Measurements from ENCODE around the gene TMEM266.

Gene TMEM266

DNA sequence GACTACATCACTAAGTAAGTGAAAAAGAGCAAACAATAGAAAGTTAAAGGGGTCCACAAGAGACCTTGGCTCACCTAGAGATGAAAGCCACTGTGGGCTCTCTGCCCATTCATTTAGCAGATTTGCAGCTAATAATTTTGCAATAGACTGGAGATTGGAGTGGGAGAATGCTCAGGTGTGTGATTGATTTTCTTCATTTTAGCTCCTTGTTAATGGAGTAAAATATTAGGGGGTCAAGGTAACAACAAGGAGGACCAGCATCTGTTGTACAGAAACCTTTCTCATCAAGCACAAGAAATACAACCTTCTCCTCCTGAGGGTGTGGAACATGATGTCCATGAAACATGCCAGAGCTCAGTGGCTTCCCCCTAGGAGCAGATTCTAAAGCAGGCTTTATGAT, 63.2 kb downstream of the TMEM266 start:
- in situ Hi-C loops (cut with HindIII; ENCODE audit: low sequenced_read_pairs), result no loop called here

DNA sequence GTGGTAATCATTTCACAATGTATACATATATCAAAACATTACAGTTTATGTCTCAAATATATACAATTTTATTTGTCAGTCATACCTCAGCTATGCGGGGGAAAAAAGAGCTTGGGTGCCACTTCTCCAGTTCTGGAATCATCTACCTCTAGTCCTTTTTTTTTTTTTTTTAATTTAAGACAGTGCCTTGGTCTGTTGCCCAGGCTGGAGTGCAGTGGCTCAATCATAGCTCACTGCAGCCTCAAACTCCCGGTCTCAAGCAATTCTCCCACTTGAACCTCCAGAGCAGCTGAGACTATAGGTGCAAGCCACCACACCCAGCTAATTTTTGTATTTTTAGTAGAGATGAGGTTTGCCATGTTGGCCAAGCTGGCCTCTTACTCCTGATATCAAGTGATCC, 67.4 kb downstream of the TMEM266 start:
- in situ Hi-C loops (cut with HindIII; ENCODE audit: low sequenced_read_pairs), result no loop called here

DNA sequence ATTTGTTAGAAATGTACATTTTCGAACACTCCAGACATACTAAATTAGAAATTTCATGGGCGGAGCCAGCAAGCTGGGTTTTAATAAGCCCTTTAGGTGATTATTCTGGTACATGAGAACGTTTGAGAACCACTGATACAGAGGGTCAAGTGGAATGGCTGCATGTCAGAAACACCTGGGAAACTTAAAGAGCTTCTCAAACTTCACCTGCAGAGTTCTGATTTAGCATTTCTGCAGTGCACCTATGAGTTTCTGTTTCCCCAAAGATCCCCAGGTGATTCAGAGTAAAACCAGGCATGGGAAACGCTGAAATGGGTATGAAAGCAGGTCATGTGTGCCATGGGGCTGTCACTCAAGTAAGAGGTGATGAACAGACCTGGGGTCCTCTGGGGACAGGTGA, 68.1 kb downstream of the TMEM266 start:
- in situ Hi-C loops (cut with HindIII; ENCODE audit: low sequenced_read_pairs), result no loop called here

DNA sequence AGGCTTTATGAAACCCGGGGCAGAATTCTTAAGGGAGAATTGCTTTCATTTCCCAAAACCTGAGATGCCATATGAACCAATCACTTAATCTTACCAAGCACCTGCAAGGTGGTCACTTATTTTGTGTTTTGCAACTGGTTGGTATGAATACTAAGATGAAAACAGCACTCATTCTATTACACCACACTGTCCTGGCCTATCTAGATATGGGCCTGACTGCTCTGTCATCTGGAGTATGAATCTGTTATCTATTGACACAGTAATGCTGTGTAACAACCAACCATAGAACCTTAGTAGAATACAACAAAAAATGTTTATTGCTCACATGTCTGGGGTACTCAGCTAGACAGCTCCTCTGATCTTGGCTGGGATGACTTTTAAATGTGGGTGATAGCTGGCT, 74.8 kb downstream of the TMEM266 start:
- in situ Hi-C loops (cut with HindIII; ENCODE audit: low sequenced_read_pairs), result no loop called here

DNA sequence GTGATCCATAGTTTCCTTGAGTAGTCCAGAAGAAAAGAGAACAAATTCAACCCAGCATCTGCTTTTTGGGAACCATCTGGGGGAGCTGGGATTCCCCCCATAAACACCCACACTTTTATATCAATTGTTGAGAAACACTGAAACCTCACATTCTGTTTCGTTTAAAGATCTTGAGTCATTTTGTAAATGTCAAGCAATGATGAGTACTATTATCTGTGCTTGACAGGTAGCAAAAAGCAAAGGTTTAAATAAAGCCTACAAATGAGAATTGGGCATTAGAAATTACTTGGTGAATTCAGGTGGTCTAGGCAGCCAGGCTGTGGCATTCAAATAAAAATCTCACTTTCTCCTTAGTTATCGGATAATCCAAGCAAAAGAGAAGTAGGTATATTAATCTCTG, 75.7 kb downstream of the TMEM266 start:
- in situ Hi-C loops (cut with HindIII; ENCODE audit: low sequenced_read_pairs), result no loop called here

DNA sequence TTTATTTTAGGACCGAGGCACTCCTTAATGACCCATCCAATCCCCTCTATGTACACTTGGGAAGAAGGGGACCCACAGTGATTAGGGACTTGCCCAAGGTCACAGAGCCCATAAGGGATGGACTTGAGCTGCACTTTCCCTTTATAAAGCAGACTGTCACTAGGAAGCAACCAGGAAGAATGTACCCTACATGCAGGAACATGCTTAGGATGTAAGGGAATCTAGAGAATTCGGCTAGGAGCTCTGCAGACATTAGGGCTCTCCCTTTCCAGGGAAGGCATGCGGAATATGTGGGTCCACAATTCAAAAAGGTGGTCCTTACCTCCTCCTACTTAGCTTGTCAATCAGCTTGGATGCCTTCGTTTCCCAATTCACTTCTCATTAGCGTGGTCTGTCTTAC, 78.7 kb downstream of the TMEM266 start:
- in situ Hi-C loops (cut with HindIII; ENCODE audit: low sequenced_read_pairs), result no loop called here

DNA sequence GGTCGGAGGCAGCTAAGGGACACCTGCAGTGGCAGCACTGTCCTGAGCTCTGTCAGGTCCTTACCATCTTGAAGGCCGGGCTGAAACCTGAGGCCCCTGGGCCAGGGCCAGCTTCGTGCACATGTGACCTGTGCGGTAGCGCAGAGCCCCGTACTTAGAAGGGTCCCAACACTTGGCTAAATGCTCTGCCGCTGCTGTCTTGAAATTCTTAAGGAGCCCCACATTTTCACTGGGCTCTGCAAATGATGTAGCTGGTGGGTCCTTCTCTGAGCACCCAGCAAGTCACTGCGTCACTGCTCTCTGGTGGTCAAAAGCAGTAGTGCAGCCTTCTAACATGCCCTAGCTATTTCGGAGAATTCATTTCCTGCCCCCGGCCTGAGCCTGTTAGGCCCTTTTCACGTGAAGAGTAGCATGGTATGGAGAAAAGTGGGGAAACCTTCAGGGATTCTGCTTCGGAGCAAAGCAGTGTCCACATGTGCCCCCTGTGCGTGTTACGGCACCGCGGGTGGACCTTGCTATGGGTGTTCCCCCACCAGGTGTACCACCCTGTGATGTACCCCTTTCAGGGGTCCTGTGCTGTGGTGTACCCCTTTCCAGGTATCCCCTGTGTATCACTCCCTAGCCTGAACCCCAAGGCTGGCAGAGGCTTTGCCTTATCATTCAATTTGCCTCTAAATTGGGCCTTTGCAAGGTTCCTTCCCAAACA, 79.7 kb downstream of the TMEM266 start:
- in situ Hi-C loops (cut with HindIII; ENCODE audit: low sequenced_read_pairs), result no loop called here

DNA sequence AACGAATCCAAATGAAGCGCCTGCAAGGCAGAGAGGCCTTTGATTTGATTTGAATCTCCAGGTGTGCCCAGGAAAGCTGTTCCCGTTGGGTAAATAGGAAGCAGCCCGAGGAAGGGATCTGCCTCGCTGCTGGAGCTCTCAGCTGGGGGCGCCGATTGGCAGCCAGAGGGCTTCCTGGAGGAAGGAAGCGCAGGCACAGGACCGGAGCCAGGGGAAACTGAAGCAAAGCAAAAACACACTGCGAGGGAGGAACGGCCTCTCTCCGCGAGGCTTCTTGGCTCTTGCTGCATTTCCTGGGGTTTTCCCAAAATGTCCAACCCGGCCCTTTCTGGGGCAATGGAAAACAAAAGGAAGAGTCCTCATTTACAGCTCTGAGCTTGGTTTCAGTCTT, 80.3 kb downstream of the TMEM266 start:
- in situ Hi-C loops (cut with HindIII; ENCODE audit: low sequenced_read_pairs), result no loop called here

DNA sequence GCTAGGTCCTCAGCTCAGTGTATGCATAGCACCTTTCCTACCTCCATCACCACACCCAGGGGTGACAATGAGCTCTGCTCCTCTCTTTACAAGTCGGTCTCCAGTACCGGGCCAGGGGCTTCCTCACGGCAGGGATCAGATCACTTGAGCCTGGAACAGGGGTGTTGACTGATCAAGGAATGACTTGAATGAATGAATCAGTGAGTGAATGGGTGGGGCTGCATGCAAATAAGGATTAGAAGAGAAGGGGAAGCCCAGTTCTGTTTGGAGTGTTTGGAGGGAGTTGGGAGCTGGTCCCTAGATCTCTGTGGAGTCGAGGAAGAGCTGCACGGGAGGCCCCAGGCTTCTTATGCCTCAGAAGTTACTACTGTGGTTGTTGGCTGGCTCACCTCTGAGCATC, 87.0 kb downstream of the TMEM266 start:
- in situ Hi-C loops (cut with HindIII; ENCODE audit: low sequenced_read_pairs), result no loop called here

DNA sequence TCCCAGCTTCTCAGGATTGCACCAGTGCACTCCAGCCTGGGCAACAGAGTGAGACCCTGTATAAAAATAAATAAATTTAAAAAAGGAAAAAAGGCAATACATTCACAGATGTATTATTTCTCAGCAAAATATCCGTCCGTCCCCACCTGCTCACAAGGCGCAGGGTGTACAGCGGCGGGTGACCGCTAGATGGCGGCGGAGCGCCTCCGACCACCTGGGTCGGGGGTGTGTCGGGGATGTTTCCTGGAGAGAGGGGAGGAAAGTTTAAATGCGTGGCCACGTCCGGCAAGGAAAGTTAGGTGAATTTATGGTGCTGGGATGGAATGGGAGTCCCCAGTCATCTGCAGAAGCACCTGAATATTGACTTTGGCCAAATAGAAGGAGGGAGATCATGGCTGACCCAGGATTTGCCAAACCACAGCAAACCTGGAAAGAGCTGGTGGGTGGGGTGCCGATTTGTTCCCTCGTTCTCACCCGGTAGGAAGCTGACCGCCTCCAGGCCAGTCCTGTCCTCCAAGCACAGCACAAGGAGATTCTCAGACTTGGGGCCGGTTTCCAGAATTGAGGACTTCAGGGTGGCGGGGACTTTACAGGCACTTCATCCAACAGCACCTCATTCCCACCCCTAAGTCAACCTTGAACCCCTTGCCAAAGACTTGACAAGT, 88.3 kb downstream of the TMEM266 start:
- in situ Hi-C loops (cut with HindIII; ENCODE audit: low sequenced_read_pairs), result no loop called here

DNA sequence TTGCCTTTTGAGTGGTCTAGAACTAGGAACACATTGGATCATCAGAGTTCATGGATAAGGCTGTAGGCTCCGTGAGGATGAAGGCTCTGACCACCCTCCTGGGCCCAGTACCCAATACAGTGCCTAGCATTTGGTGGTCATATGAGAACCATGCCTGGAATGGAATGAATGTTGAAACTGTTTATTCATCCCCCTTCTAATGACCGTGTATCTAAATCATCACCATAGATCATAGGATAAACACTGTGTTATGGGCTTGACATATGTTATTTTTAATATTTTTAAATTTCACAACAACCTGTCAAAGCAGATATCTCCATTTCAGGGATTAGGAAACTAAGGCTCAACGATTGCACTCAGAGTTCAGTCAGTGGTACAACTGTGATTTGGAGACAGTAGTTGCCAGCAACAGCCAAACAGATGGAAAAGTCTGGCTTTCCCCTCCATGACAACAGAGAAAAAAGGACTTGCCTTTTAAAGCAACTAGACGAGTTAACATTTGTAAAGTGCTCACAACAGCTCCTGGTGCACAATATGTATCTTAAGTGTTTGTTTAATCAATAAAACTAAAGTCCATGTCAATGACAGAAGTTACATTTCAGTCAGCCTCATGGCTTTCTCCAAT, 89.6 kb downstream of the TMEM266 start:
- in situ Hi-C loops (cut with HindIII; ENCODE audit: low sequenced_read_pairs), result no loop called here

DNA sequence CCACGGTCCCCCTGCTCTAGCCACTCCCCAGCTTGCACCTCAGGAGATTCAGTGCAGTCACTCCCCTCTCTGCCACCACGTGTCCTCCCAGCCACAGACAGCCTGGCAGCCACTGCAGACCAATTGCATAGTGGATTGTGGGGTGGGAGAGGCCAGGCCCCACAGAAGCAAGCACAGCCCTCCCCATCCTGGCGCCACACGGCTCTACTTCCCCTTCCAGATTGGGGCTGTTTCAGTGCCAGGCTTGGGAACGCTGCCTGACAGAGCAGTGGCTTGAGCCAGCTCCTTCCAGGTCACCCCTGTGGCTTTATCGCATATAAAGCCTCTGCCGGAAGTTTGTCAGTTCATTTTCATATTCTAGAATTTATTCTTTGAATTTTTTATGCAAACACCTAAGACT, 90.7 kb downstream of the TMEM266 start:
- in situ Hi-C loops (cut with HindIII; ENCODE audit: low sequenced_read_pairs), result no loop called here

DNA sequence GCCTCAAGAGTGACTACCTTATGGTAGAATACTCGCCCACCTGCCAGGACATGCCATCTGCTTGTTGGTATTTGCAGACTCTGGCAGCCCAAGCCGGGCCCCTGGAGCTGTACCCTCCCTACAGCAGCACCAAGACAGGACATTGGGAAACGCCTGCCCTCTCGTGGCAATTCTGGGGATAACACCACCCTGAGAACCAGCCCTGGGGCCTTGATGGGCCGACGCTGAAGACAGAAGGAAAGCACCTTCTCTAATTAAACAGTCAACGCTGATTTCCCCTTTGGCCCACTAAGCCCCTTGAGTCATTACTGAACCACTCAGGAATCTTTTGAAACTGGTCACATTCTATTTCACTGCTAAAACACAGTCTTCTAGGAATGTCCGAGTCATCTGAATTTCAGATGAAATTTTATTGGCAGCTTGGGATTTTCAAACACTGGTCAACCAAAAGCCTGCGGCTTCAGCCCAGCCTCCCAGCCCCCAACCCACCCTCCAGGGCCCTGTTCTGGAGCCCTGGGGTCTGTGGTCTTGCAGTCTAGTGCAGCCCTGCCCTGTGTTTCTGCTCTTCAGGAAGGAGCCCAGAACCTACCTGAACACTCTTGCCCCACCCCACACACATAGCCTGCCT, 91.3 kb downstream of the TMEM266 start:
- in situ Hi-C loops (cut with HindIII; ENCODE audit: low sequenced_read_pairs), result no loop called here

DNA sequence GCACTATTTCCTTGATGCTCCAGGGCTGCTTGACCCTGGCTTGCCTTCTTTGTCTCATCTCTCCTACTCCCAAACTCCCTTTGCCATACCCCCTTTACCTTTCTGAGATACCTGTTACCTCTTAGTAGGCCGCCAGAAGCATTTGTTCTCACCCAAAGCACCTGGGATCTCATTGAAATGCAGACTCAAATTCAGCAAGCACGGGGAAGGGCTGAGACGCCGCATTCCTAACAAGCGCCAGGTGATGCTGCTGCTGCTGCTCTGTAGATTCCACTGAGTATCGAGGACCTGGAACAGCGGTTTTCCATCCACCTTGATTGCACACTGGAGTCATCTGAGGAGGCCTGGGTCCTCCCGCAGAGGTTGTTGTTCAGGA, 91.8 kb downstream of the TMEM266 start:
- in situ Hi-C loops (cut with HindIII; ENCODE audit: low sequenced_read_pairs), result no loop called here

DNA sequence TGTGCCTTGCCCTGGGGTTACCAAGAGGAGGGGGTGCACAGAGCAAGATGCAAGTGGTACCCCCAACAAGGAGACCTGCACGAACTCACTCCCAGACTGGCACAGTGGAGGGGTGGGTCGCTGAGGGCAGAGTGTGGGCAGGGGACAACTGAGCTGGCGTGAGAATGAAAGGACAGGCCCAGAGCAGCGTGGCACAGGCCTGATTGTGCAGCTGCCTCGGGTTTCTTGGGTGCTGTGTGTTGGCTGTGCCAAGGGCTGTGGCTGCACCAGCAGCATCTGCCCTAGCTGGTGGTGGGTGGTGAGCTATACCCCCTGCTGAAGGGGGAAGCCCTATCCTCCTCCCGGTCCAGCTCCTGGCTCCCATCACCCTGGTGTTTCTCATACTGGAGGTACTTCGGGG, 92.4 kb downstream of the TMEM266 start:
- in situ Hi-C loops (cut with HindIII; ENCODE audit: low sequenced_read_pairs), result no loop called here

DNA sequence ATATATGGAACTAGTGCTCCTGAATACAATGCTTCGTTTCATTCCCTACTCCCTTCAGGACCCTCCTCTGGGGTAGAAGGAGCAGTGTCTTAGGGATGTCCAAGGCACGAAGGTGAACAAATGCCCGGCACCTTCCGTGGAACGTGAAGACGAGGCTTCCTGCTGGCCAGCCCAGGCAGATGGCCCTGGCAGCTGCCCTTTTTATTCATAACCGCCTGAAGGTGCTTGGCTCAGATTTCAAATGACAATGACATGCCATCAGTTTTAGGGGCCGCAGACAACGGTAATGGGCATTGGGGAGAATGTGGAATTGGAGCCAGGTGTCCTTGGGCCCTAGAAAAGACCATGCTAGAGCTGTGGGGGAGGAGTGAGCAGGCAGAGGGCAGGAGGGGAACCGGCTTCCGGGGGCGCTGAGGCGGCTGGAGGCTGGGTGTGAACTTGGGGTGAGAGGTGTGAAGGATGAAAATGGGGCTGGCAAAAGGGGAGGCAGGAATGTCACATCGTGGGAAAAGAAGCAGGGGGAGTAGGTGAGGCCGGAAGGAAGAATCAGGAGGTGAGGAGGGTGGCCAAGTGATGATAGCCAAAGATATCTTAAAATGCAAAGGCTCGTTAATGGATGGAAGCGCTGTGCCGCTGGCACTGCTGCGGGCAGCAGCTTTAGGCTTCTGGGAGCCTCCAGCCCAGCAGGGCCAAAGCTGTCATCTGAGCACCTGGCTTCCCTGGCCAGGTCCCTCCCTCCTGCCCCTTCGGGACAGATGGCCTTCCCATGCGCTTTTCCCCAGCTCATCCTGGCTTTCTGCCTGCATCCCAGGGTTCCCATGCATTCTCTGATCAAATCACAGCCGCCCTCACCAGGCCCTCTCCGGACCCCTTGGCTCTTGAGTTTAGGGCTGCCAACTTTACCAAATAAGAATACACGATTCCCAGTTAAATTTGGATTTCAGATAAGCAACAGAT, 93.7 kb downstream of the TMEM266 start:
- in situ Hi-C loops (cut with HindIII; ENCODE audit: low sequenced_read_pairs), result no loop called here

DNA sequence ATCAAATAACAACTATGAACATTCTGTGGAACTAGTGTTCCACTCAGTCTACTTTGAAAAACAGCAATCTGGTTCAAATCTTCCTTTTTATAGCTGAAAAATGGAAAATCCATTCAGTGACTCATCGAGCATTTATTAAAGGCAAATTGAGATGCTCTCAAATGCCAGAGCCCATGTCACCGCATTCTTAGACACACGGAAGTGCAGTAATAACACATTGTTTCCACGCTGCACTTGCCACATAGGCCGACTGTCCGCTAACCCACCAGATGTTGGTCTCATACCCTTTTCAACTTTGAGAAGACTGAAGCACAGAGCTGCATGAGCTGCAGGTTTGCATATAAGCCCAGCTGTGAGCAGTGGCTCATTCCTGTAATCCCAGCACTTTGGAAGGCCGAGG, 95.9 kb downstream of the TMEM266 start:
- in situ Hi-C loops (cut with HindIII; ENCODE audit: low sequenced_read_pairs), result no loop called here

DNA sequence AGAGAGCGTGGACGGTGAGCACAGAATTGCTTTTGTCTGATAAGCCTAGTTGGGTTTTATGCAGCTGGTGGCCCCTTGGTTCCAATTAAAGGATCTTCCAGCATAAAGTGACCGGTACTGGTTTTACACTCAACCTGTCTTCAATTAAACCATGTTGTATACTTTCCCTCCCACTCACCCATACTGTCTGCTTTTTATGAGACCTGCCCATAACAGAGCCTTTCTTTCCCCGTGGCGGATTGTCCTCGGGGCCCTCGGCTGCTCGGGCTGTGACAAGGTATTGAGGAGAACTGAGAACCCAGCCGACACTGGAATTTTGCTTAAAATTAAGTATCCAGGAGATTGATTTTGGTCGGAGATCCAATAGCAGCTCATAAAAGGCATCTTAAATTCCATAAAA, 98.4 kb downstream of the TMEM266 start:
- in situ Hi-C loops (cut with HindIII; ENCODE audit: low sequenced_read_pairs), result no loop called here

DNA sequence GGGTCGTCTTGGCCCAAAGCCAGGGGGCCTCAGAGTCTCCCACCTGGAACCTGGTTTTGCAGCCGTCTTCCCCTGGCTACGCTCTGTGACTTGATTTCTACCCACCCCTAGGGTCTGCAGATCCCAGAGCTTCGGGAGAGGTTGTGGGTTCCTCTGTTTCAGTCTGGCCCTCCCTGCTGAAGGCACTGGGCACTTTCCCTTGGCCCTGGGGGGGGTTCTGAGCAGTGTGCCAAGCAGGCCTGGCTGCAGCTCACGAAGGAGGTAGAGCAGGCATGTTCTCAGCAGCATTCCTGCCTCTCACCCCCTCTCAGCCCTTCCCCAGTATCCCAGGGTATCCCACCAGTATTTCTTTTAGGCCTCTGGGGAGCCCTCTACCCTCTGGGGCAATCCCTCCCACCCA, 99.0 kb downstream of the TMEM266 start:
- in situ Hi-C loops (cut with HindIII; ENCODE audit: low sequenced_read_pairs), result no loop called here

DNA sequence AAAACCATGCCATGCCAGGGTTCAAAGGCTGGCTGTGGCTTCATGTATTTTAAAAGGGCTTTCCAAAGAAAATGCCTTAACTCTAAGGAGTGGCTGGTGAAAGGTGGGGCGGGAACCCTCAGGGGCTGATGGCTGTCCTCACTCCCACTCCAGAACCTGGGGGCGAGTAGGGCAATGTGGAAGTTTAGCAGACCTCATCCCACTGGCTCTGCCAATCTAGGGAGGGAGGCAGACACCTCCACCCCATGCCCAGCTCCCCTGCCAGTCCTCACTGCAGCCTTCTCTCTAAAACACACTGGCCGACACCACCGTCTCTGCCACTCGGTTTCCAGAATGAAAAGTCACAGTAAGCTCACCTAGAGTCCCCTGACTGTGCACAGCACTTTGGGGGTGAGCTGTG, 99.5 kb downstream of the TMEM266 start:
- in situ Hi-C loops (cut with HindIII; ENCODE audit: low sequenced_read_pairs), result no loop called here
